ENCODE measurements around the gene RIPK3. TPM values are rescaled to one million over a fixed set of nuclear protein-coding genes. Genes with fewer than 3 reads are reported as not detected.

Gene RIPK3
- total RNA-seq, 1 experiment from 2014 or later, result 0.35 TPM

DNA sequence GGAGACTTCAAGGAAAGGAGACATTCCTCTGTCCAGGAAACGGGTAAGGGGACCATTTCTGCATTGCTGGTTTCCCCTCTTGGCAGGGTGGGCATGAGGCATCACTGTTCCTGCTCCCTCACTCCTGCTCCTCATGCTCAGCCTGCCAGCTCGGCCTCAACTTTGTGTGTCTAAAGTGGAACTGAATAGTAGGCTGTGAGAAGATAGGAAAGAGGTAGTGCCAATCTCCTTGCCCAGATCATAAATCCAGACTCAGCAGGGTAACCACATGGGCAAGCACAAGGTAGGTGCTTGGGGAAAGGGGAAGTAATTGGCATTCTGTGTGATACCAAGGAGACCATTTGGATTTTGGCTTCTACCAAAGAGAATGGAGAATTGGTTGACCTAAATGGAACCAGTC is 25.9 kb downstream of the RIPK3 start:
- H3K56ac ChIP-seq (ENCODE audit: insufficient read length, low read depth, low read length), result no peak overlapping the region
- no peaks in the 10 kb centered on the region for H3K4me1 Mint-ChIP-seq
- H3K9me3 ChIP-seq (ENCODE audit: control insufficient read depth, low read depth, low read length), result no peaks in the 10 kb centered on the region
- no peak overlapping the region for H3K14ac ChIP-seq (ENCODE audit: insufficient read depth, low read length)
- no peaks in the 10 kb centered on the region for H3K23me2 ChIP-seq (ENCODE audit: insufficient read length, low read depth, low read length, poor library complexity, severe bottlenecking)
- no peak overlapping the region for H3T11ph ChIP-seq (ENCODE audit: low read length)
- H3K27ac Mint-ChIP-seq, result no peak overlapping the region
- H2BK5ac ChIP-seq (ENCODE audit: insufficient read length, low read length), result no peak overlapping the region
- no peaks in the 10 kb centered on the region for H3K79me1 ChIP-seq (ENCODE audit: insufficient read depth, low read depth, low read length, poor library complexity, severe bottlenecking)
- no peak overlapping the region for H4K8ac ChIP-seq (replicated peaks; ENCODE audit: insufficient read length, low read depth, low read length)
- no peak overlapping the region for H2BK12ac ChIP-seq (ENCODE audit: insufficient read length, low read depth, low read length)
- no peak overlapping the region for H3K4ac ChIP-seq (ENCODE audit: low read depth, low read length)
- H3K18ac ChIP-seq (ENCODE audit: insufficient read length, low read depth, low read length), result no peak overlapping the region
- no peaks in the 10 kb centered on the region for H3K79me2 ChIP-seq (ENCODE audit: insufficient read depth, low read length)
- H3K36me3 Mint-ChIP-seq (ENCODE audit: insufficient read depth in 1 of 3, low read depth in 3 of 3), result peaks cover 3 to 15% (median 8%) of the 10 kb centered on the region in 3 experiments; a peak in 6 of 7 replicates
- no peak overlapping the region for H3K27ac ChIP-seq (ENCODE audit: insufficient read length, low read depth, low read length)
- TF ChIP-seq, protein P1, sequence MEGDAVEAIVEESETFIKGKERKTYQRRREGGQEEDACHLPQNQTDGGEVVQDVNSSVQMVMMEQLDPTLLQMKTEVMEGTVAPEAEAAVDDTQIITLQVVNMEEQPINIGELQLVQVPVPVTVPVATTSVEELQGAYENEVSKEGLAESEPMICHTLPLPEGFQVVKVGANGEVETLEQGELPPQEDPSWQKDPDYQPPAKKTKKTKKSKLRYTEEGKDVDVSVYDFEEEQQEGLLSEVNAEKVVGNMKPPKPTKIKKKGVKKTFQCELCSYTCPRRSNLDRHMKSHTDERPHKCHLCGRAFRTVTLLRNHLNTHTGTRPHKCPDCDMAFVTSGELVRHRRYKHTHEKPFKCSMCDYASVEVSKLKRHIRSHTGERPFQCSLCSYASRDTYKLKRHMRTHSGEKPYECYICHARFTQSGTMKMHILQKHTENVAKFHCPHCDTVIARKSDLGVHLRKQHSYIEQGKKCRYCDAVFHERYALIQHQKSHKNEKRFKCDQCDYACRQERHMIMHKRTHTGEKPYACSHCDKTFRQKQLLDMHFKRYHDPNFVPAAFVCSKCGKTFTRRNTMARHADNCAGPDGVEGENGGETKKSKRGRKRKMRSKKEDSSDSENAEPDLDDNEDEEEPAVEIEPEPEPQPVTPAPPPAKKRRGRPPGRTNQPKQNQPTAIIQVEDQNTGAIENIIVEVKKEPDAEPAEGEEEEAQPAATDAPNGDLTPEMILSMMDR (conservative IDR thresholded peaks at IDR 0.05), result no peak
- no peaks in the 10 kb centered on the region for H4K20me1 ChIP-seq (ENCODE audit: control insufficient read depth, insufficient read depth, insufficient read length)
- H4K5ac ChIP-seq (ENCODE audit: insufficient read length, low read depth, low read length), result no peak overlapping the region
- no CpG with 5 or more reads among the region's 2 CpGs for WGBS (ENCODE audit: extremely low coverage, insufficient read length, low lambda C conversion rate)
- no peaks in the 10 kb centered on the region for H3K9me3 Mint-ChIP-seq
- H2AK5ac ChIP-seq (ENCODE audit: insufficient read length, low read length), result no peak overlapping the region
- H3K27me3 Mint-ChIP-seq (ENCODE audit: low read depth), result peaks cover 30% of the 10 kb centered on the region
- no peak overlapping the region for H2AFZ ChIP-seq (ENCODE audit: low read length)
- H2BK20ac ChIP-seq (ENCODE audit: low read depth, low read length, poor library complexity, severe bottlenecking), result no peak overlapping the region
- no peak overlapping the region for H4K91ac ChIP-seq (ENCODE audit: insufficient read length, low read depth, low read length)
- H3K27me3 ChIP-seq (ENCODE audit: insufficient read depth, low read length), result no peaks in the 10 kb centered on the region; the same call in 1 of the 2 replicates
- DNase-seq, result no peak
- no peak overlapping the region for H3K9ac ChIP-seq (ENCODE audit: extremely low read depth, insufficient read length, low read length)
- no peaks in the 10 kb centered on the region for H3K4me1 ChIP-seq (ENCODE audit: insufficient read depth, low read length)
- no peak overlapping the region for H2BK15ac ChIP-seq (ENCODE audit: low read depth, low read length)
- no peak overlapping the region for H3K23ac ChIP-seq (ENCODE audit: insufficient read length, low read depth, low read length)
- H3K4me3 Mint-ChIP-seq, result no peak overlapping the region
- no peak overlapping the region for H3K4me2 ChIP-seq (ENCODE audit: insufficient read depth, insufficient read length, low read length)
- H2BK120ac ChIP-seq (ENCODE audit: low read depth, low read length, poor library complexity, severe bottlenecking), result no peak overlapping the region
